ENCODE data around the gene JMJD8. TPM values are rescaled to one million over a fixed set of nuclear protein-coding genes. Genes with fewer than 3 reads are reported as not detected.
A peak's percentile ranks its signal among the peaks of the same experiment; 100 is the strongest.

Gene JMJD8
- polyA plus RNA-seq, 1 donor (not counting 4 experiments of a cell fraction or from before 2014, with no cell fraction given) = 20.1 TPM

- H3K4me1 ChIP-seq (ENCODE audit: control insufficient read depth, extremely low read depth, insufficient read depth, low read length) = peaks cover 4% of the 10 kb centered on the region
- no peak for FAIRE-seq
- peak overlapping the region; percentile 71 to 77 (median 76) for H3K4me3 ChIP-seq (ENCODE audit: control insufficient read depth in 2 of 3, extremely low read depth in 1 of 3, insufficient read depth in 2 of 3, low read depth in 1 of 3, low read length in 3 of 3)
- no peak for DNase-seq (ENCODE audit: low read depth, low spot score)
- no peaks in the 10 kb centered on the region for H3K9me1 ChIP-seq (ENCODE audit: control insufficient read depth, extremely low read depth, insufficient read depth, low read length)
- no peaks in the 10 kb centered on the region for H3K79me2 ChIP-seq (ENCODE audit: control insufficient read depth, insufficient read depth, low read length)
- peak overlapping the region; percentile 12 for H2AFZ ChIP-seq (ENCODE audit: control insufficient read depth, low read length)
- TF ChIP-seq, protein P1, sequence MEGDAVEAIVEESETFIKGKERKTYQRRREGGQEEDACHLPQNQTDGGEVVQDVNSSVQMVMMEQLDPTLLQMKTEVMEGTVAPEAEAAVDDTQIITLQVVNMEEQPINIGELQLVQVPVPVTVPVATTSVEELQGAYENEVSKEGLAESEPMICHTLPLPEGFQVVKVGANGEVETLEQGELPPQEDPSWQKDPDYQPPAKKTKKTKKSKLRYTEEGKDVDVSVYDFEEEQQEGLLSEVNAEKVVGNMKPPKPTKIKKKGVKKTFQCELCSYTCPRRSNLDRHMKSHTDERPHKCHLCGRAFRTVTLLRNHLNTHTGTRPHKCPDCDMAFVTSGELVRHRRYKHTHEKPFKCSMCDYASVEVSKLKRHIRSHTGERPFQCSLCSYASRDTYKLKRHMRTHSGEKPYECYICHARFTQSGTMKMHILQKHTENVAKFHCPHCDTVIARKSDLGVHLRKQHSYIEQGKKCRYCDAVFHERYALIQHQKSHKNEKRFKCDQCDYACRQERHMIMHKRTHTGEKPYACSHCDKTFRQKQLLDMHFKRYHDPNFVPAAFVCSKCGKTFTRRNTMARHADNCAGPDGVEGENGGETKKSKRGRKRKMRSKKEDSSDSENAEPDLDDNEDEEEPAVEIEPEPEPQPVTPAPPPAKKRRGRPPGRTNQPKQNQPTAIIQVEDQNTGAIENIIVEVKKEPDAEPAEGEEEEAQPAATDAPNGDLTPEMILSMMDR (optimal IDR thresholded peaks at IDR 0.05 in 1 of 3, IDR thresholded peaks at IDR 0.05 in 1 of 3, conservative IDR thresholded peaks at IDR 0.05 in 1 of 3; ENCODE audit: extremely low read depth in 1 of 3, insufficient read depth in 2 of 3, low read length in 3 of 3) = no peak
- TF ChIP-seq EZH2 (IDR thresholded peaks at IDR 0.05; ENCODE audit: low read length) = no peak
- no peaks in the 10 kb centered on the region for H3K27me3 ChIP-seq (ENCODE audit: control insufficient read depth, extremely low read depth, insufficient read depth, low read length)
- H3K4me2 ChIP-seq (ENCODE audit: control insufficient read depth, extremely low read depth, insufficient read depth, low read depth, low read length) = peak overlapping the region; percentile 95
- peak overlapping the region; percentile 26 for H3K27ac ChIP-seq (ENCODE audit: control insufficient read depth, insufficient read depth, low read length)
- H3K36me3 ChIP-seq (ENCODE audit: control insufficient read depth in 2 of 2, extremely low read depth in 1 of 2, insufficient read depth in 2 of 2, low read length in 2 of 2) = peaks cover 0 to 6% of the 10 kb centered on the region in 2 experiments
- peak overlapping the region; percentile 76 for H3K9ac ChIP-seq (ENCODE audit: control insufficient read depth, extremely low read depth, insufficient read depth, low read length)
- no peaks in the 10 kb centered on the region for H4K20me1 ChIP-seq (ENCODE audit: control insufficient read depth, extremely low read depth, insufficient read depth, low read length)
- no peaks in the 10 kb centered on the region for H3K9me3 ChIP-seq (ENCODE audit: control insufficient read depth, low read depth, low read length)
- dilution Hi-C loops (cut with MboI; ENCODE audit: extremely low pct_ligation_motif_present, low sequenced_read_pairs) = no loop called here
Measured at GRCh38 chr16:727291-727977, 43.3 kb upstream of the JMJD8 start.

GRCh38 chr16:726438-727290, 42.5 kb upstream of the JMJD8 start, which contains the start of the genes CCDC78 and HAGHL:
Gene CCDC78, minus strand, starts transcription at chr16:726443. Its CDS starts 76 bp downstream, at chr16:726367.
Gene HAGHL, plus strand, starts transcription at chr16:727106. Its CDS starts 404 bp downstream, at chr16:727510.
- Histone ChIP-seq H3K4me2 (ENCODE audit: control insufficient read depth, extremely low read depth, insufficient read depth, low read depth, low read length) (peak within 1 kb of the TSS; percentile 95), H4K20me1 (ENCODE audit: control insufficient read depth, extremely low read depth, insufficient read depth, low read length) (no peaks in the 10 kb centered on the region), H3K4me1 (ENCODE audit: control insufficient read depth, extremely low read depth, insufficient read depth, low read length) (peaks cover 4% of the 10 kb centered on the region), H3K27ac (ENCODE audit: control insufficient read depth, insufficient read depth, low read length) (peak within 1 kb of the TSS; percentile 26), H3K79me2 (ENCODE audit: control insufficient read depth, insufficient read depth, low read length) (no peaks in the 10 kb centered on the region), H3K9me1 (ENCODE audit: control insufficient read depth, extremely low read depth, insufficient read depth, low read length) (peaks cover 2% of the 10 kb centered on the region), H3K9me3 (ENCODE audit: control insufficient read depth, low read depth, low read length) (no peaks in the 10 kb centered on the region), H3K27me3 (ENCODE audit: control insufficient read depth, extremely low read depth, insufficient read depth, low read length) (no peaks in the 10 kb centered on the region), H3K36me3 (ENCODE audit: control insufficient read depth in 2 of 2, extremely low read depth in 1 of 2, insufficient read depth in 2 of 2, low read length in 2 of 2) (peaks cover 0 to 6% of the 10 kb centered on the region in 2 experiments), H2AFZ (ENCODE audit: control insufficient read depth, low read length) (peak within 1 kb of the TSS; percentile 12), H3K4me3 (ENCODE audit: control insufficient read depth in 2 of 3, extremely low read depth in 1 of 3, insufficient read depth in 2 of 3, low read depth in 1 of 3, low read length in 3 of 3) (peak within 1 kb of the TSS; percentile 71 to 77 (median 76)), H3K9ac (ENCODE audit: control insufficient read depth, extremely low read depth, insufficient read depth, low read length) (peak within 1 kb of the TSS; percentile 76)
- TF ChIP-seq, protein P1 (optimal IDR thresholded peaks at IDR 0.05 in 1 of 3, IDR thresholded peaks at IDR 0.05 in 1 of 3, conservative IDR thresholded peaks at IDR 0.05 in 1 of 3; ENCODE audit: extremely low read depth in 1 of 3, insufficient read depth in 2 of 3, low read length in 3 of 3) = no peak
- no peak for TF ChIP-seq EZH2 (IDR thresholded peaks at IDR 0.05; ENCODE audit: low read length)
- DNase-seq (ENCODE audit: low read depth, low spot score) (no peak), FAIRE-seq (no peak)
- dilution Hi-C loops (cut with MboI; ENCODE audit: extremely low pct_ligation_motif_present, low sequenced_read_pairs) = no loop called here

Data from keratinocyte (primary cell).